22Rv1 (cell line): ENCODE results near the gene CCDC57.

Experiments
- H3K27ac ChIP-seq: fragments of 450-650 bp; 2 replicates; pipeline ENCODE4 v1.5.1; 2017
- CTCF ChIP-seq: fragments of 450-650 bp; IDR thresholded peaks from 2 replicates; pipeline ENCODE4 v1.5.1; 2017; ENCODE audit warnings: mild to moderate bottlenecking
- ZFX ChIP-seq: fragments of 450-650 bp; IDR thresholded peaks from 2 replicates; pipeline ENCODE4 v1.6.1; 2017; ENCODE audit warnings: antibody characterized with exemption, borderline replicate concordance

The CCDC57 gene

GRCh38 chr17:82051776-82052637 is 160.6 kb downstream of the CCDC57 start, which contains the start of the genes GPS1 and RFNG:
Gene GPS1, plus strand, starts transcription at chr17:82051898. Its CDS starts 34 bp downstream, at chr17:82051932.
Gene RFNG, minus strand, starts transcription at chr17:82051811. Its CDS starts 45 bp downstream, at chr17:82051766.
- TF ChIP-seq CTCF (no peak), ZFX (no peak)
- peak within 1 kb of the TSS; percentile 73 for H3K27ac ChIP-seq
